K562 (cell line): Measurements from ENCODE around the gene CACNB2. TPM values are rescaled to one million over a fixed set of nuclear protein-coding genes. Genes with fewer than 3 reads are reported as not detected.

Experiments
- CAMTA2 ChIP-seq: fragments of 250-450 bp; sonication (Bioruptor Pico); conservative IDR thresholded peaks from 2 replicates; pipeline ENCODE4 v1.5.1; 2022
- HMGXB4 ChIP-seq: sonication (generic); formaldehyde crosslinking; IDR thresholded peaks from 2 replicates; pipeline ENCODE4 v1.8.1; 2023; ENCODE audit warnings: mild to moderate bottlenecking, missing genetic modification reagents
- MTA3 ChIP-seq: fragments of 450-650 bp; formaldehyde crosslinking; IDR thresholded peaks from 2 replicates; pipeline ENCODE4 v1.6.1; 2017; ENCODE audit warnings: mild to moderate bottlenecking, borderline replicate concordance
- RBM39 ChIP-seq: fragments of 200-400 bp; formaldehyde crosslinking; optimal IDR thresholded peaks from 2 replicates; pipeline ENCODE3; 2018; ENCODE audit warnings: low read depth, low read length
- SPI1 ChIP-seq: IDR thresholded peaks from 2 replicates; pipeline ENCODE4 v1.6.1; 2011; ENCODE audit warnings: low read depth, low read length, control low read depth, borderline replicate concordance
- TAL1 ChIP-seq: fragments of 450-650 bp; IDR thresholded peaks from 2 replicates; pipeline ENCODE4 v1.6.1; 2016; ENCODE audit warnings: mild to moderate bottlenecking
- ZNF384 ChIP-seq: IDR thresholded peaks from 2 replicates; pipeline ENCODE4 v1.6.1; 2012; ENCODE audit warnings: low read depth, low read length, improper control_type of control experiment
- ZNF408 ChIP-seq: fragments of 250-450 bp; sonication (Bioruptor Pico); IDR thresholded peaks from 2 replicates; pipeline ENCODE4 v1.4.0; 2020; ENCODE audit warnings: low read depth, mild to moderate bottlenecking, moderate library complexity
- ZNF589 ChIP-seq: fragments of 200-800 bp; sonication (Bioruptor generic); IDR thresholded peaks from 2 replicates; pipeline ENCODE4 v1.6.1; 2016; ENCODE audit warnings: low read depth, missing genetic modification characterization, missing compliant biosample characterization
- polyA plus RNA-seq, 8 experiments: library from polyadenylated mRNA; depleted of rRNA in 4 of 8; stranded (reverse) in 5 of 8; unstranded in 3 of 8; fragments of >200 nt; fragmentation: Nextera tagmentation in 2 of 8; fragmentation: Illumina TruSeq in 1 of 8; extraction: Ambion mirVana in 2 of 8; extraction: Trizol in 1 of 8; gene quantifications; 2 replicates each; pipeline versions ENCODE4 v1.2.1 to v1.2.3, GENCODE V29; 2011 to 2014; ENCODE audit warnings: inconsistent platforms in 1 of 8, missing spikeins in 1 of 8
- total RNA-seq, 7 experiments: library from RNA; depleted of rRNA in 6 of 7; stranded (reverse); fragments of >200 nt in 6 of 7; fragmentation: Illumina TruSeq in 2 of 7; extraction: Trizol in 2 of 7; gene quantifications; 2 replicates each; pipeline versions ENCODE4 v1.2.1 to v1.2.3, GENCODE V29; 2011 to 2021; ENCODE audit warnings: low replicate concordance in 1 of 7
- TF ChIP-seq, protein P1 (sequence below): fragments of 450-650 bp; IDR thresholded peaks from 2 replicates; pipeline ENCODE4 v1.7.0; 2016; ENCODE audit warnings: borderline replicate concordance

The CACNB2 gene
- total and polyA plus RNA-seq, 9 of the 15 experiments (the other 6 are each of a cell fraction or from before 2014, with no cell fraction given), result 1.8 to 2.2 TPM; not detected in 7

DNA sequence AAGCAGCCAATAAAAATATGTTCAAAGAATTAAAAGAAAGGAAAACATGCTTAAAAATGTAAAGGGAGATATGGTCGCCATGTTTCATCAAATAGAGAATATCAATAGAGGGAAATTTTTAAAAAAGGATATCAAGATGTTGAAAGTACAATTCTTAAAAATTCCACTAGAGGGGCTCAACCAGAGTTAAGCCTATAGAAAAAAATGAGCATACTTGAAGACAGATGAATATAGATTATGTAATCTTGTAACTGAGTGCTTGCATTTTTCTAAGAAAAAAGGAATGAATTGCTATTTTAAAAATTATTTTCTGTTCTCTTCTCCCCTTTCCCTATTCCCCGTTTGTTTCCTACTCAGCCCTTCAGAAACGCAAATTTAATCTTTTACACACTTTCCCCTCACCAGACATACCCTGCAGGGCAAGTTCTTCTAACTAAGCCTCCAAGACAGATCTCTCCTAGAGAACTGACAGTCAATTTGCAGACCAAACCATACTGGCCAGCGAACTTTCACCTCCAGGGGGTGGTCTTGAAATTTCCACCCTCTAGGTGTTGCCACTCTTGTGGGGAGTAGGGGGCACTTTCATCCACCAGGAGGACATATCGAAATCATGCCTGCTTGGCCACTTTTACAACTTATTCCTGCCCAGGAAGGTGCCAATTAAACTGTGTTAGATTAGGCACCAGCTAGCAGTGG lies 443.5 kb downstream of the CACNB2 start (continued):
- TF ChIP-seq MTA3 (no peak), ZNF408 (CRISPR knock-in tag) (no peak), SPI1 (no peak), RBM39 (no peak), TAL1 (no peak), ZNF384 (peak; percentile 73), CAMTA2 (CRISPR knock-in tag) (no peak), HMGXB4 (CRISPR knock-in tag) (no peak), ZNF589 (CRISPR knock-in tag) (no peak)
- TF ChIP-seq, protein P1, sequence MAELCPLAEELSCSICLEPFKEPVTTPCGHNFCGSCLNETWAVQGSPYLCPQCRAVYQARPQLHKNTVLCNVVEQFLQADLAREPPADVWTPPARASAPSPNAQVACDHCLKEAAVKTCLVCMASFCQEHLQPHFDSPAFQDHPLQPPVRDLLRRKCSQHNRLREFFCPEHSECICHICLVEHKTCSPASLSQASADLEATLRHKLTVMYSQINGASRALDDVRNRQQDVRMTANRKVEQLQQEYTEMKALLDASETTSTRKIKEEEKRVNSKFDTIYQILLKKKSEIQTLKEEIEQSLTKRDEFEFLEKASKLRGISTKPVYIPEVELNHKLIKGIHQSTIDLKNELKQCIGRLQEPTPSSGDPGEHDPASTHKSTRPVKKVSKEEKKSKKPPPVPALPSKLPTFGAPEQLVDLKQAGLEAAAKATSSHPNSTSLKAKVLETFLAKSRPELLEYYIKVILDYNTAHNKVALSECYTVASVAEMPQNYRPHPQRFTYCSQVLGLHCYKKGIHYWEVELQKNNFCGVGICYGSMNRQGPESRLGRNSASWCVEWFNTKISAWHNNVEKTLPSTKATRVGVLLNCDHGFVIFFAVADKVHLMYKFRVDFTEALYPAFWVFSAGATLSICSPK, result no peak
- TF ChIP-seq, all 486 proteins: peak for 6
